IMR-90 (cell line): ENCODE results near the gene ACADL. TPM values are rescaled to one million over a fixed set of nuclear protein-coding genes. Genes with fewer than 3 reads are reported as not detected.

Source experiments
- ATAC-seq: fragments of 200-7000 bp; cut with Tn5 transposase; 2 replicates; pipeline ENCODE4 v1.9.1; 2020; ENCODE audit warnings: low read depth, mild to moderate bottlenecking, moderate library complexity
- BruUV-seq: library from RNA; stranded (reverse); fragments of 400-500 nt; replicated peaks from 2 replicates; lab custom pipeline; 2021; lab: Mats Ljungman, UMichigan
- CTCF ChIA-PET: fragments of 300-600 bp; formaldehyde crosslinking; extraction: SDS; loops from one replicate; lab custom pipeline; 2021; ENCODE audit warnings: antibody characterized with exemption; lab: Yijun Ruan, JAX
- POLR2A ChIA-PET: fragments of 300-600 bp; sonication (Branson Sonifier 250); formaldehyde crosslinking; loops from one replicate; lab custom pipeline; 2022; ENCODE audit warnings: antibody characterized with exemption; ENCODE audit not compliant: unreplicated experiment; lab: Charles Lee
- DNase-seq: peaks from one replicate; pipeline ENCODE4 v3.0.0; 2013
- H2AFZ ChIP-seq: replicated peaks from 2 replicates; pipeline ENCODE3; 2013; ENCODE audit warnings: low read length, mild to moderate bottlenecking; ENCODE audit not compliant: poor library complexity
- H2AK5ac ChIP-seq: 2 replicates; pipeline ENCODE4 v1.6.1; 2013; ENCODE audit warnings: low read depth, low read length, inconsistent platforms
- H2AK9ac ChIP-seq: replicated peaks from 2 replicates; pipeline ENCODE3; 2013; ENCODE audit warnings: mild to moderate bottlenecking, low read depth, low read length, moderate library complexity; ENCODE audit not compliant: poor library complexity
- H2BK120ac ChIP-seq: 2 replicates; pipeline ENCODE4 v1.6.1; 2013; ENCODE audit warnings: low read depth, low read length, inconsistent platforms
- H2BK15ac ChIP-seq: 3 replicates; pipeline ENCODE4 v1.6.1; 2013; ENCODE audit warnings: low read depth, low read length, inconsistent platforms
- H2BK20ac ChIP-seq: 2 replicates; pipeline ENCODE4 v1.6.1; 2013; ENCODE audit warnings: low read depth, mild to moderate bottlenecking, inconsistent platforms, low read length, moderate library complexity
- H2BK5ac ChIP-seq: 2 replicates; pipeline ENCODE4 v1.6.1; 2013; ENCODE audit warnings: mild to moderate bottlenecking, low read depth, low read length, inconsistent platforms; ENCODE audit not compliant: poor library complexity, severe bottlenecking
- H3K14ac ChIP-seq: replicated peaks from 2 replicates; pipeline ENCODE4 v1.6.1; 2013; ENCODE audit warnings: low read depth, low read length, inconsistent platforms
- H3K18ac ChIP-seq: 2 replicates; pipeline ENCODE4 v1.6.1; 2013; ENCODE audit warnings: low read depth, low read length, control low read depth
- H3K23ac ChIP-seq: 2 replicates; pipeline ENCODE4 v1.6.1; 2013; ENCODE audit warnings: low read depth, low read length, inconsistent platforms
- H3K27ac ChIP-seq: 2 replicates; pipeline ENCODE4 v1.5.1; 2013; ENCODE audit warnings: mild to moderate bottlenecking, control low read depth, low read length; ENCODE audit not compliant: insufficient read depth
- H3K27me3 ChIP-seq: 2 replicates; pipeline ENCODE4 v1.6.1; 2013; ENCODE audit warnings: low read length; ENCODE audit not compliant: control insufficient read depth, insufficient read depth
- H3K36me3 ChIP-seq: 2 replicates; pipeline ENCODE4 v1.6.1; 2013; ENCODE audit warnings: low read length, mixed read lengths; ENCODE audit not compliant: control insufficient read depth, insufficient read depth
- H3K4ac ChIP-seq: 2 replicates; pipeline ENCODE4 v1.6.1; 2013; ENCODE audit warnings: low read depth, low read length, inconsistent platforms
- H3K4me1 ChIP-seq: 2 replicates; pipeline ENCODE4 v1.6.1; 2013; ENCODE audit warnings: low read length, mixed read lengths; ENCODE audit not compliant: control insufficient read depth, insufficient read depth
- H3K4me2 ChIP-seq: 2 replicates; pipeline ENCODE4 v1.6.1; 2013; ENCODE audit warnings: low read depth, mild to moderate bottlenecking, control low read depth, low read length, moderate library complexity
- H3K4me3 ChIP-seq: 2 replicates; pipeline ENCODE4 v1.5.1; 2013; ENCODE audit warnings: low read depth, mild to moderate bottlenecking, control low read depth, low read length, moderate library complexity; ENCODE audit not compliant: insufficient read depth
- H3K56ac ChIP-seq: 2 replicates; pipeline ENCODE4 v1.6.1; 2013; ENCODE audit warnings: low read length, inconsistent platforms; ENCODE audit not compliant: insufficient read depth; ENCODE audit errors: extremely low read depth
- H3K79me1 ChIP-seq, 2 experiments: 2 replicates each; pipeline ENCODE4 v1.6.1; 2013; ENCODE audit warnings: low read length in 2 of 2, inconsistent platforms in 1 of 2, low read depth in 1 of 2
- H3K9ac ChIP-seq: 2 replicates; pipeline ENCODE4 v1.6.1; 2013; ENCODE audit warnings: low read depth, low read length, control low read depth
- H3K9me1 ChIP-seq: 2 replicates; pipeline ENCODE4 v1.6.1; 2013; ENCODE audit warnings: low read length, inconsistent platforms; ENCODE audit not compliant: insufficient read depth
- H3K9me3 ChIP-seq: 2 replicates; pipeline ENCODE4 v1.6.1; 2013; ENCODE audit warnings: low read length; ENCODE audit not compliant: control insufficient read depth, insufficient read depth
- H4K20me1 ChIP-seq: 2 replicates; pipeline ENCODE4 v1.6.1; 2013; ENCODE audit warnings: low read length, inconsistent platforms; ENCODE audit not compliant: insufficient read depth
- H4K5ac ChIP-seq: 2 replicates; pipeline ENCODE4 v1.6.1; 2013; ENCODE audit warnings: mild to moderate bottlenecking, low read depth, low read length, control low read depth
- H4K8ac ChIP-seq, 2 experiments: 2 replicates each; pipeline ENCODE4 v1.6.1; 2013; ENCODE audit warnings: low read depth in 2 of 2, low read length in 2 of 2, control low read depth in 1 of 2, inconsistent platforms in 1 of 2
- H4K91ac ChIP-seq: 2 replicates; pipeline ENCODE4 v1.6.1; 2013; ENCODE audit warnings: low read depth, low read length, inconsistent platforms; ENCODE audit not compliant: insufficient read depth
- BHLHE40 ChIP-seq: fragments of 150-350 bp; IDR thresholded peaks from 2 replicates; pipeline ENCODE4 v1.6.1; 2016; ENCODE audit warnings: mild to moderate bottlenecking, low read depth, low read length
- CEBPB ChIP-seq: IDR thresholded peaks from 2 replicates; pipeline ENCODE4 v1.6.1; 2012; ENCODE audit warnings: low read depth, low read length, improper control_type of control experiment
- CHD1 ChIP-seq: IDR thresholded peaks from 2 replicates; pipeline ENCODE4 v1.6.1; 2012; ENCODE audit warnings: low read depth, low read length, improper control_type of control experiment
- CTCF ChIP-seq: conservative IDR thresholded peaks from 2 replicates; pipeline ENCODE4 v1.5.1; 2012; ENCODE audit warnings: mild to moderate bottlenecking, low read depth, low read length, improper control_type of control experiment
- ELK1 ChIP-seq: fragments of 150-350 bp; IDR thresholded peaks from 2 replicates; pipeline ENCODE4 v1.6.1; 2016; ENCODE audit warnings: low read depth, mild to moderate bottlenecking, low read length, moderate library complexity, borderline replicate concordance
- FOS ChIP-seq: fragments of 150-350 bp; IDR thresholded peaks from 2 replicates; pipeline ENCODE4 v1.6.1; 2016; ENCODE audit warnings: low read depth, low read length
- MAFK ChIP-seq: IDR thresholded peaks from 2 replicates; pipeline ENCODE4 v1.6.1; 2012; ENCODE audit warnings: low read depth, low read length, improper control_type of control experiment
- MAZ ChIP-seq: IDR thresholded peaks from 2 replicates; pipeline ENCODE4 v1.6.1; 2012; ENCODE audit warnings: low read depth, mild to moderate bottlenecking, low read length, improper control_type of control experiment, moderate library complexity, borderline replicate concordance
- MXI1 ChIP-seq: IDR thresholded peaks from 2 replicates; pipeline ENCODE4 v1.6.1; 2012; ENCODE audit warnings: low read depth, mild to moderate bottlenecking, low read length, moderate library complexity, borderline replicate concordance
- NFE2L2 ChIP-seq: fragments of 150-350 bp; IDR thresholded peaks from 2 replicates; pipeline ENCODE4 v1.6.1; 2016; ENCODE audit warnings: low read depth, mild to moderate bottlenecking, low read length
- POLR2A ChIP-seq: IDR thresholded peaks from 2 replicates; pipeline ENCODE4 v1.6.1; 2012; ENCODE audit warnings: mild to moderate bottlenecking, low read depth, low read length
- RAD21 ChIP-seq: IDR thresholded peaks from 2 replicates; pipeline ENCODE4 v1.6.1; 2012; ENCODE audit warnings: low read length, improper control_type of control experiment
- RCOR1 ChIP-seq: IDR thresholded peaks from 2 replicates; pipeline ENCODE4 v1.6.1; 2012; ENCODE audit warnings: mild to moderate bottlenecking, low read length, improper control_type of control experiment; ENCODE audit not compliant: insufficient replicate concordance
- RFX5 ChIP-seq: IDR thresholded peaks from 2 replicates; pipeline ENCODE4 v1.8.0; 2012; ENCODE audit warnings: low read depth, mild to moderate bottlenecking, low read length, moderate library complexity
- SMC3 ChIP-seq: fragments of 150-350 bp; IDR thresholded peaks from 2 replicates; pipeline ENCODE4 v1.6.1; 2016; ENCODE audit warnings: low read depth, mild to moderate bottlenecking, antibody characterized with exemption, low read length, moderate library complexity
- USF2 ChIP-seq: fragments of 150-350 bp; IDR thresholded peaks from 2 replicates; pipeline ENCODE4 v1.6.1; 2017; ENCODE audit warnings: mild to moderate bottlenecking, antibody characterized with exemption, low read length, low read depth
- WGBS, 2 experiments: methylation state at CpG; one replicate each; pipeline versions ENCODE4 v1.1.5 to v1.1.7; 2013; ENCODE audit warnings: missing lambda C conversion rate in 2 of 2; ENCODE audit not compliant: insufficient read length in 1 of 2; ENCODE audit errors: extremely low coverage in 2 of 2; 5-methylcytosine and 5-hydroxymethylcytosine counted together
- dilution Hi-C: fragments of 300-500 bp; cut with HindIII; formaldehyde crosslinking; loops from one replicate; pipeline ENCODE4 v1.14.3; 2018; ENCODE audit warnings: low sequenced_read_pairs; ENCODE audit not compliant: unreplicated experiment
- in situ Hi-C: fragments of 300-500 bp; cut with MboI; formaldehyde crosslinking; loops from 3 replicates; pipeline ENCODE4 v1.14.3; 2019; ENCODE audit warnings: low sequenced_read_pairs, inconsistent platforms, mixed read lengths
- intact Hi-C: fragments of 100-400 bp; cut with micrococcal nuclease; formaldehyde crosslinking; loops from 2 replicates; pipeline ENCODE4 v1.10.0; 2022
- polyA plus RNA-seq, 3 experiments: library from polyadenylated mRNA; depleted of rRNA; stranded (reverse); fragments of >200 nt; gene quantifications; 2 replicates each; pipeline ENCODE4 v1.2.3, GENCODE V29; 2012; ENCODE audit warnings: low replicate concordance in 1 of 3
- total RNA-seq: library from RNA; depleted of rRNA; stranded (reverse); fragments of >200 nt; gene quantifications from 2 replicates; pipeline ENCODE4 v1.2.3, GENCODE V29; 2012

ACADL gene
- total and polyA plus RNA-seq, 2 of the 4 experiments (the other 2 are of a cell fraction), result not detected

GRCh38 chr2:210228586-210228985 is 3.3 kb upstream of the ACADL start:
- no peak overlapping the region for H4K8ac ChIP-seq
- no peak overlapping the region for H4K91ac ChIP-seq
- no peaks in the 10 kb centered on the region for H4K20me1 ChIP-seq
- no peak overlapping the region for H4K5ac ChIP-seq
- no peaks in the 10 kb centered on the region for H3K9me3 ChIP-seq
- no peak overlapping the region for H2AK5ac ChIP-seq
- no peak overlapping the region for H2BK5ac ChIP-seq
- H2AK9ac ChIP-seq, result no peak overlapping the region
- no peaks in the 10 kb centered on the region for H3K4me1 ChIP-seq
- H3K18ac ChIP-seq, result no peak overlapping the region
- intact Hi-C loops (no loop called here), dilution Hi-C loops (no loop called here), in situ Hi-C loops (no loop called here)
- no peaks in the 10 kb centered on the region for H3K36me3 ChIP-seq
- H3K9ac ChIP-seq, result no peak overlapping the region
- ATAC-seq (no peak), DNase-seq (no peak)
- H3K27ac ChIP-seq, result no peak overlapping the region
- ChIA-PET POLR2A (no interaction called here), CTCF (no interaction called here)
- H3K79me1 ChIP-seq, result no peaks in the 10 kb centered on the region
- no peak overlapping the region for H3K4me3 ChIP-seq
- H3K14ac ChIP-seq, result no peak overlapping the region
- no peak overlapping the region for H3K56ac ChIP-seq
- H3K9me1 ChIP-seq, result no peaks in the 10 kb centered on the region
- no peak overlapping the region for H2BK120ac ChIP-seq
- H2BK20ac ChIP-seq, result no peak overlapping the region
- H3K4ac ChIP-seq, result no peak overlapping the region
- WGBS, 2 experiments, result no CpG with 5 or more reads among the region's 7 CpGs
- no peak overlapping the region for H3K4me2 ChIP-seq
- no TSS peak for BruUV-seq
- TF ChIP-seq RCOR1 (no peak), CEBPB (no peak), NFE2L2 (no peak), CHD1 (no peak), BHLHE40 (no peak), CTCF (no peak), MAZ (no peak), USF2 (no peak), MXI1 (no peak), FOS (no peak), SMC3 (no peak), ELK1 (no peak), RAD21 (no peak), MAFK (no peak), POLR2A (no peak), RFX5 (no peak)
- H3K27me3 ChIP-seq, result peaks cover 15% of the 10 kb centered on the region
- H2AFZ ChIP-seq, result no peak overlapping the region
- no peak overlapping the region for H2BK15ac ChIP-seq
- no peak overlapping the region for H3K23ac ChIP-seq
